HUDEP-2 (cell line): ENCODE results near the gene ZFHX3.

Source experiments
- DNase-seq, 76 experiments: peaks; one replicate each; lab custom pipeline; 2025; ENCODE audit not compliant: unreplicated experiment in 76 of 76; lab: John Stamatoyannopoulos, UW

Gene ZFHX3

GRCh38 chr16:73069581-73070262 is 21.8 kb upstream of the ZFHX3 start:
- DNase-seq = no peak

GRCh38 chr16:73068541-73069401 is 20.8 kb upstream of the ZFHX3 start:
- DNase-seq = no peak

DNA sequence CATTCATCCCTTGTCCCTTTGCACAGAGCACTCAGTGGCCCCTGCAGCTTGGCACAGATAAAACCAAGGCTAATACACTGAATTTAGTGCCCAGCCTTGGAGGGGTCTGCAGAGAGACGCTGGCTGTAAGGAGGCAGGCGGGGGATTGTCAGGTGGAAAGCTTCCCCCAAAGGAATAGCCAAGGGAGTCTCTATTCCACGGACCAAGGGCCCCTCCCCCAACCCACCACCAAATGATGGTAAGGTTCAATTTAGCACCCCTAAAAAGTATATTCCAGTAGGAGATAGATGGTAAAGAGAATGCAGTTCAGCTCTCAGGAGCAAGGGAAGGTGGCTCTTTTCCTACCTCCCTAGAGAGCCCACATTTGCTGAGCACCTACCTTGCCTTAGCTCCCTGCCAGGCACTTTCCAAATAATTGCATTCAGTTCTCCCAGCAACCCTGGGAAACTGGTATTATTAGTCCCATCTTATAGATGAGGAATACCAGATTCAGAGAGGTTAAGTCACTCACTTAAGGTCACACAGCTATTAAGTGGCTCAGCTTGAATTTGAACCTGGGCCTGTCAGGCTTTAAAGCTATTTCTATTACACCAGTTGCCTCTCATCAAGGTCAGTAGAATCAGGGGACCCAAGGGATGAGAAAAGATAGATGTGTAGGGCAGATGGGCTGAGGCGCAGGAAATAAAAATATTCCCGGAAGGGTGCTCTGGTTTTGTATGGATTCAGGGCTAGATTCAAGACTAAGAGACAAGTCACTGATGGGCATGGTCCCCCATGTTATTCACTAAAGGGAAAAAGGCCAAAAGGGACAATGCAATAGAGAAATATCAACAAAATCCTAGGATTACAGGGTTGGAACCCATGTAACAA is 20.0 kb upstream of the ZFHX3 start:
- DNase-seq = no peak

- DNase-seq = no peak
These were observed 19.2 kb upstream of the ZFHX3 start for GRCh38 chr16:73066927-73067670.

DNA sequence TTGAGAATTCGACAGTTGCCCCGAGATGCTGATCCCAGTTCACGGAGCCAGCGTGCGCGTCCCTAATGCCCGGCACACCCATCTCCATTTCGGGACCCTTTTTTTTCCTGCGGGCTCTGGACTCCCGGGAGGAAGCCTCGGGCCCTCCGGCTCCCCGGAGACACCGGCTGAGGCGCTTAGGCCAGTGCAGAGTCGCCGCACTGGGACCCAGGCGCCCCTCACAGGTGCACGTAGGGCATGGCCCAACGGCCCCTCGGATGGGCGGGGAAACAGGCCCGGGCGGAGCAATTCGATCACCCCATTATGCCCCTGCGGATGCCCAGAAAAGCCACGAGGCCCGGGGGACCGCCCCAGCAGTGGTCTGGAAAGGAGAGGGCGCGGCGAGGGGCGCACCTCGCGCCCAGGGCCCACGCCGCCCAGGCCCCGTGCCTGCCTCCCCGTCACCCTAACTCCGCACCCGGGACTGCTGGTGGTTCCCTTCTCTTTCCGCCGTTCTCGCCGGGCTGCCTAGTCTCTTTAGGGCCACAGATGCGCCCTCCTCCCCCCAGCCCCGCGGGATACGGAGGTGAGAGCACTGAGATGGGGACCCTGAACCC is 18.5 kb upstream of the ZFHX3 start:
- DNase-seq = no peak

DNA sequence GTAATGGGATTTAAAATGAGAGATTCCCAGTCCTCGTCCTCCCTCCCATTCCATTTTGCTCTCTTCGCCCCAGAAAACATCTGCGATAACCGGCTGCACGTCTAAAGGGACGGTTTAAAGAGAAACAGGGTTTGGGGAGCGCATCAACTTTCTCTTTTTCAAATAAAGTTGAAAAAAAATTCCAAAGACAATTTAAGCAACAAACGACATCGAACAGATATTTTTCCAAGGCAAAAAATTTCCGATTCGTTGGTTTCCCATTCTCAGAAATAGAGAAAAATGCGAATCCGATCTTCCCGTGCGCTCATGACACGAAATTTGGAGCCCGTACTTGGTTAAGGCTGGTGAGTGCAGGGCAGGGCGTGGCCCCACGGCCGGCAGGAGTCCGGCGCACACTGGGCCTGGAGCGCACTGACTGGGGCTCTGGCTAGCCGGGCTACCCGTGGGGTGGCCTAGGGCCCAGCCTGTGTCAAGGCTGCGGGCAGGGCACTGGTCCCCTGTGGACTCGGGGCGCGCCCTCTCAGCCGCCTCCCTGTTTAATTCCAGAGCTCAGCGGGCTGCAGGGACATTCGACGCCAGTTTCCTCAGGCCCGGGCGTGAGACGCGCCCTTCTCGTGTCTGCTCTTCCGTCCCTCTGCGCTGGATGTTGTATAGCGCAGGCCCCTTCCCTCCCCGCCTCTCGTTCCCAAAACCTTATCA is 17.9 kb upstream of the ZFHX3 start:
- DNase-seq = no peak

DNA sequence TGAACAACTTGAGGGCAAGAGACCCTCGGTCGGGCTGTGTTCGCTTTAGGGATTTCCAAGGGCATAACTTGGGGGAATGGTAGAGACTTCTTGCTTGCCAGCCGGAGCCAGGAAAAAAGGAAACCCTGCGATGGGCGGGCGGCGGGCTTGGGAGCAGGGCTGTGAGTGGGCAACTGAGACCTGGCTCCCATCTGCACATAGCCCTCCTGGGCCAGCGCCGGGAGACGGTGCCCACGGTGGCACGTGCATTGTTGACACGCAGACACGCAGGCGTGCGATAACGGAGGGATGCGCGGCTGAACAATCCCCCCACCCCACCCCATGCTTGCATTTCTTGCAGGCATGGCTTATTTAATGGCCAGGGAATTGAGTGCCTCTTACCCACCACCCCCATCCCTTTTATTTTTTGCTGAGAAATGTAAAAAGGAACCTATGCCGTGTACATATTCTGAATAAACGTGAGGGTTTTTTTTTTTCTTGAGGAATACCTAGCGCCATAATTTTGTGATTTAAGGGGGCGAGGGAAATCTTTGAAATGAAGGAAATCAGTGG is 17.1 kb upstream of the ZFHX3 start:
- DNase-seq = no peak

DNA sequence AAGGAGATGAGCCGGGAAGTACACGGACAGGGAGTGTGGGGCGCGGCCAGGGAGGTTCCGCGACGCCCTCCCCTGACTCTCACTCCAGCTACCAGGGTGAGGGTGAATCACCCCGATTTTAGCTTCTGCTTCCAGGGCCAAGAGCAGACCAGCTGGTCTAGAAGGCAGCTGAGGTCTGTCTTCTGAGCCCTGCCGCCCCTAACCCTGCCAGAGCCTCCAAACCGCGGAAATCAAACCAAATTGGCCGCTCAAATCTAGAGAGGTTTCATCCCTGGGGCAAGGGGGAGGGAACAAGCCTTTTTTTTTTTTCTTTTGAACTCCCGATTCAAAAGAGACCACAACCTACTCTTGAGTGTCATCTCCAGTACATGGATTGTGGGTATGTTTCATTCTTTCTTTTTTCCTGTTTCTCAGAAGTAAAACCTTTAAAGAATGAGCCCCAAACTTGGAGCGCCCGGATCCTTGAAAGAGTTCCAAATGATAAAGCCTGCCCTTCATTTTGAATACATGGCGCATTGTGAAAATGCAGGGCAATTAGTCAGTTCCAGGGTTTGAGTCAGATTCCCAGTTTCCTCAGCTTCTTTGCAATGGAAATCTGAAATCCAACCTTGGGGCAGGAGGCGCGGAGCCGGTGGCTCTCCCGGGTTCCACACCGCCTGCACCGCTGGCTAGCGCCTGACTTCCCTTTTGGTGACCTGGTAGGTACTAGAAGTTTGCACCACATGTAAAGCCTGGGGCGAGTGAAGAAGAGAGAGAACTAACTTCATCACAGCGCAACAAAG is 16.5 kb upstream of the ZFHX3 start:
- DNase-seq = no peak

DNA sequence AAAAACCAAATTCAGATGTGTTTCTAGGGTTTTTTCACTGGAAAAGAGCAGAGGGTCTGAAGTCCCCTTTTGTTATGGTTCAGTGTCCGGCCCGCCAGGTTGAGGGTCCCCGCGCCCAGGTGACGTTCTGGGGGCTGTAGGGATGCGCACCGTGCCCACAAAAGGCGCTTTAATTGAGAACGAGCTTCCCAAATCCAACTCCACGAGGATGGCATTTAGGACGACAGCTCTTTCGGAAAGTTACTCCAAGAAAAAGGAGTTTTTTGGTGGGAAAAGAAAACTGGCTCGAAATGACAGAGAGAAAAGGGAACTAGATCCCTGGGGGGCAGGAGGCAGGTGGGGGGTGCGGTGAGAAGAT is 15.9 kb upstream of the ZFHX3 start:
- no peak for DNase-seq

DNA sequence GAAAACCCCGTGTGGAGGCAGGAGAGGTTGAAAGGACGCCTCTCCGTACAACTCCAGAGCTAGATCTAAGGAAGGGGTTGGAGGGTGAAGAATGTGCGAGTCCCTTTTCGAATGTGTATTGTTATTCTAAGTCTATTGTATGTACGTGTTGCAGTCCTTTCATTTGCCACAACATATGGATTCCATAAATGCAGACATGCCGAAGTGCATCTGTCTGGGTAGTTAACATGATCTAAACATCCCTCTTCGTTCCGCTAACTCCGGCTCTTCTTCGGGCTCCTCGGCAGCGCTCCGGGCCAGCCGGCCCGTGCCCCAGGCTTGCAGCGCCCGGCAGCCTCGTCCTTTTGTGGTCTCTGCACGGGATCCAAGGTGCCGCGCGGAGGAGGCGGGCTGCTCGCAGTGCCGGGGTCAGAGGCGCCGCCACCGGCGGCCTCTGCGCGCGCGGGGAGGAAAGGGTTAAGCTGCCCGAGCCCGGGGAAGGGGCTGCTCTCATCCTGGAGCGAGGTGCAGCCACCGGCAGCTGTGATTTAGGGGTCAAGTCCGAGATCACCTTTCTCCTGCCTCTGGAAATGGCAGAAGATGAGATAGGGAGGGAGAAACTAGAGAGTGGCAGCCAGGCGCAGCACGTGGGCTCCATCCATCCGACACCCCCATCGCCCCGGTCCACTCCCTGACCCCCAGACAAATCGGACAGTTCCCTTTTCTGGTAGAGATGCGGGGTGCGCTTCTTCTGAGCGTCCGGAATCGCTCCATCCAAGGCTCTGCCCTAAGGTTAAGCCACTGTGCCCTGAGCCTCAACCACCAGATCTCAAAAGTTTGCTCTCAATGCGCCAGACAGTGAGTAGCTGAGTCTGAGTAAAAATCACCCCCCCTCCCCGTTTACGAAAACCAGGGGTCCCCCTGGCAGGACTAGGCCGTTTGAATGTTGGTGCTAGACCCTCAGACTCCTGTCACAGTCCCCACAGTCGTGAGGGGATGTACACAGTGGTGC is 15.1 kb upstream of the ZFHX3 start:
- DNase-seq = no peak

DNA sequence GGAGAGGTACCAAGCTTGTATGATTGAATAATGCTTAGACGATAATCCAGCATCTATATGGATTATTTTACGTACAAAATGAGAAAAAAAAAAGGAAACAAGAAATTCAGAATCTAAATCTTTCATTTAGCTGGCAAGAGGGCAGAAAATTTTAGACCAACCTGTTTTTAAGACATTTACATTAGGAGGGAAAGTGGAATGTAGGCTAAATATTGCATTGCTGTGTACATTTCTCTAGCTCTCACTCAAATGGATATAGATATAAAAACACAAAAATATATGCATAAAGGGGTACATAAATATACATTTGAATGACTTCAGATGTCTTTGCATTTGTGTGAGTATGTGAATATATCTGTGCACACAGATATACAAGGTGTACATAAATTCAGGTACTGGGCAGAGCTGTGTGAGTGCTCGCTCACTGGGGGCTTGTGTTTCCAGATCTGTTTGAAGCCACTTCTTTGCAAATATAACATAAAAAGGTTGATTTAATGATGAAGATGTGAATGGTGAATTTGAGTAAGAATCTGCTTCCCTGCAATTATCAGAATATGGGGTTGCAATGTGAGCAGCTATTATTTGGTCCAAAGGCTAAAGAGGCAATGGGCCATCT is 14.2 kb upstream of the ZFHX3 start:
- no peak for DNase-seq

DNA sequence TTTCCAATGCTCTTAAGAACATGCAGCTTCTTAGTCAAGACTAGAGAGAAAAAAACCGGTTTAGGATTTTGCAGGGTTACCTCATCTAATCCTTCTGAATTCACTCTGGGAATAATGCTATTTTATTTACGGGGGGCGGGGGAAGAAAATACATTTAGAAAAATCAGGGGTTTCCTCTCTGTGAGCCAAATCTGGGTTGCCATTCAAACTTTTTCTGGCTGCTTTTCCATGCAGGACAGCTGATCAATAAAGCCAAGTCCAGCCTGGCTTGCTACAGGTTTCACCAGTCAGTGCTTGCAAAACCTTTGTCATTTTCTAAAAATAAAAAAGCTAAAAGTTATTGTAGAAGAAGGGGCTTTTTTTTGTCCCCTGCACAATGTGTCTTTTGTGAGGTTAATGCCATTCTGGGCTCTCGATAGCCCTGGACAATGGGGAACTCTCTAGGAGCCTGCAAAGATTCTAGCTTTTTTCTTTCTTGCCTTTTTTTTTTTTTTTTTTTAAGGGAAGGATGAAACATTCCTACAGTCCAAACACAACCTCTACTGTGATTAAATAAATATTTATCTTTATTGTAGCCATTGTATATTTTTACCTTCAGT is 13.1 kb upstream of the ZFHX3 start:
- DNase-seq = no peak

GRCh38 chr16:73059779-73060615 is 12.1 kb upstream of the ZFHX3 start:
- DNase-seq = no peak

DNA sequence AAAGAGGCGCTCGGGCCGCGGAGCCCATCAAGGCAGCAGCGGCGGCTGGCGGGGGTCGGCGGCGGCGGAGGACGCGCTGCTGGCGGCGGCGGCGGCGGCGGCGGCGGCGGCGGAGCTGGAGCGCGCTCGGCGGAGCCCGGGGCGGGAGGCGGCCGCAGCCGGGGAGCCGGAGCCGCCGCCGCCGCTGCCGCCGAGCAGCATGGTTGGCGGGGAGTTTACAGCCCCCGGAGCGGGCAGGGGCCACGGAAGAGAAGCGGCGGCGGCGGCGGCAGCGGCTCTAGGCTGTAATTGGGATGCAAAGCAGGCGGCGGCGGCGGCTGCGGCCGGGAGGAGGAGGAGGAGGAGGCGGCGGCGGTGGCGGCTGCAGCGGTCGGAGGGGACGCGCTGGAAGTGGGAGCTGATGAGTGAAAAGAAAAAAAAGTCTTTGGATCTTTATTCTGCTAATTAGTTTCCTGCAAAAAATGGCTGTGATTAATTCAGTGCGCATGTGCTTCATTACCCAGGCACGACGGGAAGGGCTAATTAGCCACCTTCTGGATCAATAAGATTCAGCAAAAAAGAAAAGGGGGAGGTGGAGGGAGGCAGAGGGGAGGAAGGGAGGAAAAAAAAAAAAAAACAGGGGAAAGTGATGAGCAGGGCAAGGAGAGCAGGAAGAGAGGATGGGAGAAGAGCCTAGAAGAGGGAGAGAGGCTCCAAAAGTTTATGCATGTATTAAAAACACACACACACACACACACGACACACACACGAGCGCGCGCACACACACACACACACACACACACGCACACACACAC is 10.9 kb upstream of the ZFHX3 start:
- no peak for DNase-seq

DNA sequence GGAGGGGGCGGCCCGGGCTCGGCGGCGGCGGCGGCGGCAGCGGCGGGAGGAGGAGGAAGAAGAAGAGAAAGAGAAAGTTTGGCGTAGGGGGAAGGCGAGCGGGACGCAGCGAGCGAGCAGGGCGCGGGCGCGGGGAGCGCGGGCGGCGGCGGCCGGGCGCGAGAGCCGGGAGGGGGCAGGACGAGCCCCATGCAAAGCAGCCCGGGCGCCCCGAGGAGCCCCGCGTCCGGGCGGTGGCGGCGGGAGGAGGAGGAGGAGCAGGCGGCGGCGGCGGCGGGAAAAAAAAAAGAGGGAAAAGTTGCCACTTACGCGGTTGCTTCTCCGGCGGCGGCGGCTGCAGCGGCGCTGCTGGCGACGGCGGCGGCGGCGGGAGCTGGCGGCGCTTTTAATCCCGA is 10.3 kb upstream of the ZFHX3 start:
- DNase-seq = peak in 2 of 76 experiments; percentile 3 to 16
